Fibroblast of upper back skin (primary cell): ENCODE results near the gene KATNAL2.
A peak's percentile ranks its signal among the peaks of the same experiment; 100 is the strongest.

Experiments
- DNase-seq: peaks from one replicate; pipeline ENCODE4 v3.0.0-alpha.2; 2013

Gene KATNAL2

DNA sequence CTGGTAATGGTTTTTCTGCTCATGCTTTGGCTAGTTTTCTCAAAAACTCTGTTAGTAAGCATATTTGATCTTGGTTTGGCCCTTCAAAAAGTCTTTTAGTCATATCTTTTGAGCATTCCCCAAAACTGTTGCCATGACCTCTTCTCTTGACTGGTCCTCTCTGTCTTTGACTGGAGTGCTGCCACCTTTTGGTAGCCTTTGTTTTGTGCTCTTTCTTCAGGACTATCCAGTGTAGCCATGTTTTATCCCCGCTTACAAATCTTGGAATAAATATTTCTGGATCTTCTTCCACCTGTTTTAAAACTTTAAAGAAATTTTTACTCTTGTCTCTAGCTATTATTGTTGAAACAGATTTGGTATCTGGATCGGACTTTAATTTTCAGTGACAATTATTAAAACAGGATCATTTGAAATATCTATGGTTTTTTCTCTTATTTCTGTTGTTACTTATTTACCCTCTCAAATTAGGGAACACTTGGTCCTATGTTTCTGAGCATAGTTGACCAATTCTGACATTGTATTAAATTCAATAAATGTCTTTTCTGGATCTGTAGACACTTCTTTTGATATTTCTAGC lies 119.0 kb downstream of the KATNAL2 start:
- no peak for DNase-seq

DNA sequence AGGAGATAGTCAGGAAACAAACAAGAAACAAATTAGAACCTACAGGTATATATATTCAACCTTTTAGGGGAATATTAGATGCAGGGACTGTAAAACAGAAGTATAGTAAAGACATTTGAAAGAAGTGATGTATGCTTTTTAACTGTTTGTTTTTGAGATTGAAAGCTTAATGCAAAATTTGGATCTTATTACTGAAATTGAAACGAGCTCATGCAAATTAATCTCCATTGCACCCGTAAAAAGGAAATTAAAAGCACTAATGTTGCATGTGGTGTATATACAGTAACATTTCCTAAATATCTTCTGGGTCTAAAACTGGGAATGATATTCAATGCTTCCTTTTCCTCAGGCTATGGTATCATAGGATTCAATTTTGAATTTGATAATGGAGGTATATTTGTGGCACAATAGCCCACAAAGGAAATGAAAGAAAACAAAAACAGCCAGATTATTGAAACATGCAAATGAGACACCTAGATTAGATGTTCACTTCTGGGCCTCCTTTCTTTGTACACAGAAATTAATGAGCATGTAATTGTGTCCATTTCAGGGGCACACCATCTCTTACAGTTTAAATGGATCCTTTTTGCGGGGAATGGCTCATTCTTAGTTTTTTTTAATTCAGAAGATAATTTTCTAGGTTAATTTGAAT lies 119.7 kb downstream of the KATNAL2 start:
- no peak for DNase-seq

GRCh38 chr18:47040982-47041381 lies 123.6 kb downstream of the KATNAL2 start:
- no peak for DNase-seq

GRCh38 chr18:47050468-47050867 lies 133.1 kb downstream of the KATNAL2 start:
- DNase-seq = peak; percentile 36

DNA sequence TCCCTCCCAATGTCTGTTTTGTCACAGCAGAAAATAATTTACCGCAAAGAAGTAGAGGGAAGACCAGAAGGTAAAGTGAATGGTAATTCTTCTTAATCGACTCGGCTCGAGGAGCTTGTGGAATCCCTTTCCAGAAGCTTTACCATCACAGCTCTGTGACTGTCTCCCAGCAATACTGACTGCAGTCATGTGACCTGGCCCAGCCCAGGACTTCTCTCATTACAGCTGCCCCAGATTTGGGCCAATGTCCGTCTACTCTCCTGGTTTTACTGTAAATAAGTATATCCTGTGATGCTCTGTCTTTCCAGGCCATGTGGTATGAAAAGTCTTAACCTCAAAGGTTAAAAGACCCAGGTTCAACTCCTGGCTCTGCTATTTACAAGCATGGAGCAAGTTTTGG lies 137.0 kb downstream of the KATNAL2 start:
- DNase-seq = no peak

DNA sequence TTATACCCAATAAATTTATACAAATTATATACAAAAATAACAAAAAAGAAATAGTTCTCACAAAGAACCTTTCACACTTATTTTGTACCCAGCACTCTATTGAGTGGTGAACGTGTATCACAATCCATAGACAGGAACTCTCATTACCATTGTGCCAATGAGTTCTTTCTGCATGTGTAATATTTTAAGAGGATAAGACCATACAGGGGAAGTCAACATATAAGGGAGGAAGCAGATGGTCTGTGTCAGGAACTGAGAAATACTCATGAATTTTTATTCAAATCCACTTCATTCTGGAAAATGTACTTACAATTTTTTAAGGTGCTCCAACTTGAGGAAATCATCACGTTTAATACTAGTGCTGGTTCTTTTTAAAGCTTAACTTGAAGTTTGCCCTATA lies 145.1 kb downstream of the KATNAL2 start:
- DNase-seq = no peak

- DNase-seq = no peak
Observed at GRCh38 chr18:47063096-47063495, 145.7 kb downstream of the KATNAL2 start.

DNA sequence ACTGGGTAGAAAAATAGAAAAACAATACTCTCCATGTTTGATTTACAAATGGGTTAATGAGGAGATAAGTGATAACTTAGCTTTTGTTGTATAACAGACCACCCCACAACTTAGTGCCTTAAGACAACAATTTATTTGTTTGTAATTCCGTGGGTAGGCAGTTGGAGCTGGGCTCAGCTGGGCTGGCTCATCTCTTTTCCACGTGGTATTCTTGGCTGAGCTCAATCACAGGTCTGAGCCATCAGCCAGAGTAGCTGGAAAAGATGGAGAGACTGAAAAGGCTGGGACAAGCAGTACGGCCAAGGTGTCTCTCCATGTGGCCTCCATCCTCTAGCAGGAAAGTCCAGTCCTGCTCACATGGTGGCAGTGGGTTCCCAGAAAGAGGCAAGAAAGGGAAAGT lies 150.2 kb downstream of the KATNAL2 start:
- no peak for DNase-seq

- DNase-seq = peak; percentile 24
Observed at GRCh38 chr18:47075098-47075883, 157.9 kb downstream of the KATNAL2 start.

GRCh38 chr18:47077111-47077510 lies 159.7 kb downstream of the KATNAL2 start:
- no peak for DNase-seq

- DNase-seq = no peak
Observed at GRCh38 chr18:47080872-47081271, 163.5 kb downstream of the KATNAL2 start.

- DNase-seq = no peak
Observed at GRCh38 chr18:47081578-47081977, 164.2 kb downstream of the KATNAL2 start.

DNA sequence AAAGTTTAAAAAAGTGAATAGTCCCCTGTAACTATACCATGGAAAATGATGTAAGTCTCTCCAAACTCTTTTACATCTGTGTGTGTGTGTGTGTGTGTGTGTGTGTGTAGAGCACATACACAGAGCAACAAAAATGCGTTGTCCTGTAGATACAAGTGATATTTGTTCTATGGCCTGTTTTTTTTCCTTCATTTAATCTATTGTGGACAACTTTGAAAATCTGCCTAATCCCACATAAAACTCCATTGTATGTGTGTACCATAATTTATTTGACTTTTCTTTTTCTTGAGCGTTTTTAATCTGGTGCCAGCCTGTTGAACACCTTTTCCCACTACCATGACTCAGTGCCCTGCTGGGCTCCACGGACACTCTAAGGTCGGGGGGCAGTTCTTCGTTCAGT lies 170.3 kb downstream of the KATNAL2 start:
- no peak for DNase-seq

DNA sequence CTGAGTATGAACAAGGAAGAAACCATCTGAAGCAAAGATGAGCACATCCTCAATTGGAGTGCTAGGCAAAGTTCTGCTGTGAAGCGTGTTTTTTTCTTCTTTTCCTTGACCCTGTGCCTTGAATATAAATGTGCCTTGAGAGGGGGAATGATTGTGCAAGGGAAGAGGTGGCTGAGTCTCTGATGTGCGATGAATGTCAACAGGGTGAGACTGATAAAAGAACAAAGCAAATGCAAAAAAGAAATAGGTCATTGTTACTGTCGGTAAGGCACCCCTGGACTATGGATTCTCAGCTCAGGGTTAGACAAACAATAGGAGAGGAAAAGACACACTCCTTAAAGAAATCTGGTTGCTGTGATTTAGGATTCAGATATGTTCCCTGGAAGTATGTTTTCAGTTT lies 178.4 kb downstream of the KATNAL2 start:
- no peak for DNase-seq

GRCh38 chr18:47100212-47100831 lies 182.9 kb downstream of the KATNAL2 start:
- DNase-seq = peak; percentile 63

DNA sequence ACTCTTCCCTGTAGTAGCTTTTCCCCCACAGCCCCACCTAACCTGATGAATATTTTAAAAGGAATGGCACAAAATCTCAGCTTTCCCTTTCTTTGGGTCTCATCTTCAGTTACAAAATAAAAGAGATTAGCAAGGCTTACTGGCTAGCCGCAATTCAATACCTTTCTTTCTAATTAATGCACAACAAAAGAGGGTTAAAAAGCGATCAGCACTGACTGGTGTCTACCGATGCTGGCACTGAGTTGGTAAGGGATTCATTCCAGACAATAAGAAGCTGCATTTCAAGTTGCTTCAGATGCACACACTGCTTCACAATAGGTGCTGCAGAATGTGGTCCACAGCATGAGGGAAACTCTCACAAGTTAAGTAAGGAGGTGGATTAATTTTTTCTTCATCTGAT lies 191.0 kb downstream of the KATNAL2 start:
- no peak for DNase-seq

DNA sequence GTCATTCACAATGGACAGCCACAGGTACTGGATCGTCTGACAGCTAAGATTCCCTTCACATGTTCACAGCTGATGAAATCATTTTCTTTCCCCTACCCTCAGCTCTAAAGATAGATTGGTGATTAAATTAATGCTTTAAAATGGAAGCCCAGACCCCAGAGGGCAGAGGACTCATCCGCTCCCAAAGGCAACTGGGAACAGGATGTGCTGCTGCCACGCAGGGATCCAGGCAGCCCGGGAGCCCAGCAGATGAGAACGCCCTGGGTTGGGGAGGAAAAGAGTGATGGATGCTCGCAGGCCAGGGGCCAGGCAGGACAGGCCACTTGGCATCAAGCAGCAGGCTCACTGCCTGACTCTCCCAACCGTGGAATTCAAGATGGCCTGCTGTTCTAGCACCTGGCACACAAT lies 191.6 kb downstream of the KATNAL2 start:
- no peak for DNase-seq

GRCh38 chr18:47109720-47110119 lies 192.3 kb downstream of the KATNAL2 start:
- no peak for DNase-seq

GRCh38 chr18:47110492-47111274 lies 193.3 kb downstream of the KATNAL2 start:
- DNase-seq = peak; percentile 21

DNA sequence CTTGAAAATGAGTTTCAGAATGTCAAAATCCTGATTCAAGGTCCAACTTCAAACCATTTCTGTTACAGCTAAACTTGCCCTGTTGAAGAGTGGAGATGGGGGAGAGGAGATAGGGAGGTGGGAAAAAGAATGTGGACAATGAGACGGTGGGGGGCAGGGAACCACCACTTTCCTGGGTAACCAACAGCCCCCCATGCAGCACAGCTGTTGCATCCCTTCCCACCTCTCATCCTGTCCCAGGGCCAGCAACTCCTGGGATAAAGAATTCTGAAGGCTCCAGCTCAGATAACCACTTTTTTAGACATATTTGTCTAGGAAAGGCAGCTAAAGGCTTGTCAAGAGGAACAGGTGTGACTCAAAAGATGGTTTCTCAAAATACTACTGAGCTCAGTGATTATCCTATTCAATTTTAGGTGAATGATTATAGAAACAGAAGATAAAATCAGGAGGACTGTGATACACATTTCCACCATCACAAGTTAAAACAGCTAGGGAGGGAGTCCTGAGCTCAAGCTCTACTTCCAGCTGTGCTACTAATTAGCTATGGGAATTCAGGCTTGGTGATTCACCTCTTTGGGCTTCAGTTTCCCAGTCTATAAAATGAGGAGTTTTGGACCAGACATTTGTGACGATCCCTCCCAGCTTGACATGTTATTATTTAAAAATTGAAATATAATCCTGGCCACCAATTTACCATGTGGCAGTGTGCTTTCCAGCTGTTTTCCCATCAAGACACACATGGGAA lies 196.6 kb downstream of the KATNAL2 start:
- peak; percentile 59 for DNase-seq

- no peak for DNase-seq
Observed at GRCh38 chr18:47115205-47115604, 197.8 kb downstream of the KATNAL2 start.

DNA sequence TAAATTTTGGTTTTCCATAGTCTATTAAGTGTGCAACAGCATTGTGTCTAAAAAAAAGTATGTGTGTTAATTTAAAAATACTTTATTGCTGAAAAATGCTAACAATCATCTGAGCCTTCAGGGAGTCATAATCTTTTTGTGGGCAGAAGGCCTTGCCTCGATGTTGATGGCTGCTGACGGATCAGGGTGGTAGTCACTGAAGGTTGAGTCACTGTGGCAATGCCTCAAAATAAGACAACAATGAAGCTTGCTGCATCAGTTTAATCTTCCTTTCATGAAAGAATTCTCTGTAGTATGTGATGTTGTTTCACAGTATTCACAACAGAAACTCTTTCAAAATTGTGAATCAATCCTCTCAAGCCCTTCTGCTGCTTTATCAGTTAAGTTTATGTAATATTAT lies 201.6 kb downstream of the KATNAL2 start:
- DNase-seq = peak; percentile 41
